CD4-positive, alpha-beta T cell treated with Interleukin-1 beta for 1 hour (primary cell): Measurements from ENCODE around the gene PDP2.

Experiments used
- DNase-seq, 2 donors: peaks; one replicate each; pipeline ENCODE4 v3.0.0-alpha.2; 2020 to 2022

PDP2 gene

DNA sequence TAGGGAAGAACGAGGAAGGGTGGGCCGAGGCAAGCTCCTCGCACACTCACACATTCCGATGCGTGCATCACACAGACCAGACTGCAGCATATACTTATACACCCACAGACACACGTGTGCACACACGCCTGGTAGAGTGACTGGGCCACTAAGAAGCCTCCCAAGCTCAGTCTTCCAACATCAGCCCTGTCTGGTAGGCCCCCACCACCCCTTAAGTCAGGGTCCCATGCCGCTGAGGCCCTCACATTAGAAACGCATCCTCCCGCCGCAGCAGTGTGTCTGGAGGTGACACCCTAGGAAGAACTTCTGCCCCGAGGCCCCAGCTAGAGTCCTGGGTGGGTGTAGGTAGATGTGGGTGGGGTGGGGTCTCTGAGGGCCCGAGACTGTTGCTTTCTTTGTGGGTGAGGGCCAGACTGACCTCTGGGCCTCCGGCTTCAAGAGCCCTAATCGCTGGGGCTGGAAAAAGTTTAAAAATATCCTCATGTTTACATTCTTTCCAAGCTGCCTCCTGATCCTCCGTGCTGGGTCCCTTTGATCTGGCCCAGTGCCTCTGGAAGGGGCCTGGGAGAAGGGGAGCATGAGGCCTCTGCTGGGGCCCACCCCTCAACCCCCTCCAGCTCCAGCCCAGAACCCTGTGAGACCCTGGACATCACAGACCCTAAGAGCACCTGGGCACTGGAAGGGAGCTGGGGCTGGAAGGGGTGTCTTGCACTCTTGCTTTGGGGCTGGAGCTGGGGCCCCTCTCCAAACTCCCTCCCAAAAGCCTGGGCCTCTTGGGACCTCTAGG is 24.7 kb downstream of the PDP2 start:
- DNase-seq = no peak

DNA sequence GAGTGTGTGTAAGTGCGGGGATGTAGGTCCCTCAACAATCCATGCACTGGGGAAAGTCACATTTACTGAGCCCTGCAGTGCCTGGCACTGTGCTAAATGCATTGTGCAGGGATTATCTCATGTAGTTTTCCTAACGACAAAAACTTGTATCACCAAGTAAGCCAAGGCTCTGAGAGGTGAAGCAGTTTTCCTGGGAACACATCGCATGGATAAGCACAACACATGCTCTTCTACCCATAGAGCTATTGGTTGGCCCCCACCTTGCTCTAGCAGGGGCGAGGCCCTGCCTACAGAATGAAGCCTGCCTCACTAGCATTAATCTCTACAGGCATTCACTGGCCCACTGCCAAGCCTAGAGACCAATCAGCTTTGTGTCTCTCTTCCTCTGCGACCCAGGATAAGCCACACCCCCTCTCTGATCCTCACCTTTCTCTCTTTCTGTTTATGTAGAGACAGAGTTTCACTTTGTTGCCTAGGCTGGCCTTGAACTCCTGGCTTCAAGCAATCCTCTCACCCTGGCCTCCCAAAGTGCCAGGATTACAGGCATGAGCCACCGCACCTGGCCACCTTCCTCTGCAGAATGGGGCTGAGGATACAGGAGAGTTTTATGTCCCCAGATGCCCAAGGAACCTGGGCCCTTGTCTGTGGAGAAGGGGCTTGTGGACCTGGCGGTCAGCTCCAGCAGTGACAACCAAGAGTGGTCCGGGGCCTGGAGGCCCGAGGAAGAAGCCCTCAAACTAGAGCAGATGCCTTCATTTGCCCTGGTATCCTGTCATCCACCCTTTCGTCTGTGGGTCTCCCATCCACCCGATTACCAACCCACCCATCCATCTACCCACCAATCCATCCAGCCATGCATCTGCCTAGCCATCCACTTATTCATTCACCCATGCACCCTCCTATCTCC is 25.6 kb downstream of the PDP2 start:
- DNase-seq = peak; percentile 33 to 43

DNA sequence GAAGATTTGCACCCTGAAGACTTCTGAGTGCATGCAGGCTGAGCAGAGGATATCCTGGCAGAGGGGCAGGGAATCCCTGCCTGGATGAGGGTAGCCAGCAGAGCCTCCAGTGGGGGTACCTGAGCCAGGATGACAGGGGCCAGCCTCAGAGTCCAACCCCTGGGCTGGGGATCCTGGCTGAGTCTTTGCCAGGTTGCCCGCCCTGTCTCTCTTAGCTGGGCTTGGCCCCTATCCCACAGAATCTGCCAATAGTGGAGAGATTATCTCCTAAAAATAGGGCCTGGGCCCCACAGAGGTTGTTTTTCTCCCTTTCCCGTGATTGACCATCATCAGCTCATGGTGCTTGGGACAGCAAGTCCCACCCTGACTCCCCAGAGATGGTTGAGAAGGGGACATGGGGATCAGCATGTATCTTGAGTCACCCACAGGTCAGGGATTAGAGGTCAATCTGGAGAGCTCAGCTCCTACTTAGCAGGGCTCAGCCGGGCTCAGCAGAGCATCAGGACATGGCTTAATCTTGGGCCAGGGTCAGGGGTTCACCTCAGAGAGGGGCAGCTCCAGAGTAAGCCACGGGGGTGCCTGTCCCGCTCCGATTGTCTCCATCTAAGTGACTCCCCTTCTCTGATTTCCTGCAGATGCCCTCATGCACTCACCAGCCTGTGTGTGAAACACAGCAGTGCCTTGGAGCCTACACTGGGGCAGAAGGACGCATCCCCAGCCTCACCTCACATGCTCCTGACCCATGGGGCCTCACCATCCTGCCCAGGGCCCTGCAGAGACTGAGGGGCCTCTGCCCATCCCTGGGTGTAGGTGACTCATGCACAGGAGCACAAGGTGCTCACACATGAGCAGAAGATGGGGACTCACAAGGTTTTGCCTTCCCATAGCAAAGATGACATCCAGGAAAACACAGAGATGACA is 26.9 kb downstream of the PDP2 start:
- no peak for DNase-seq

DNA sequence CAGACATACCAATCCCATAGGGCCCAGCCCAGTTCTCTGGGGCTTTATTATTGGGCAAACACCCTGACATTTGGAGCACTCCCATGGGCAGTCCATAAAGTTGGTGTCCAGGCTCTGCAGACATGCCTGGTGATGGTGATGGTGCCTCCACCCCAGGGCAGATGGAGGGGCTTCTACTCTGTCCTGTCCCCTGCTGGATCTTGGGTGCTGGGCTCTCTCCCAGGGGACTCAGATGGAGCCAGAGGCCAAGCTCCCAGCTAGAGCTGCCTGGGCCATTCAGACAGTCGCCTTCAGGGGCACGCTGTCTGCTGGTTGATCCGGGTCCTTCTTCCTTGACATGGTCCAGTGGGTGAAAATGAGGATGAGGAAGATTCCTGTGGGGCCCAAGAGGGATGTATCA is 27.8 kb downstream of the PDP2 start:
- DNase-seq = no peak

DNA sequence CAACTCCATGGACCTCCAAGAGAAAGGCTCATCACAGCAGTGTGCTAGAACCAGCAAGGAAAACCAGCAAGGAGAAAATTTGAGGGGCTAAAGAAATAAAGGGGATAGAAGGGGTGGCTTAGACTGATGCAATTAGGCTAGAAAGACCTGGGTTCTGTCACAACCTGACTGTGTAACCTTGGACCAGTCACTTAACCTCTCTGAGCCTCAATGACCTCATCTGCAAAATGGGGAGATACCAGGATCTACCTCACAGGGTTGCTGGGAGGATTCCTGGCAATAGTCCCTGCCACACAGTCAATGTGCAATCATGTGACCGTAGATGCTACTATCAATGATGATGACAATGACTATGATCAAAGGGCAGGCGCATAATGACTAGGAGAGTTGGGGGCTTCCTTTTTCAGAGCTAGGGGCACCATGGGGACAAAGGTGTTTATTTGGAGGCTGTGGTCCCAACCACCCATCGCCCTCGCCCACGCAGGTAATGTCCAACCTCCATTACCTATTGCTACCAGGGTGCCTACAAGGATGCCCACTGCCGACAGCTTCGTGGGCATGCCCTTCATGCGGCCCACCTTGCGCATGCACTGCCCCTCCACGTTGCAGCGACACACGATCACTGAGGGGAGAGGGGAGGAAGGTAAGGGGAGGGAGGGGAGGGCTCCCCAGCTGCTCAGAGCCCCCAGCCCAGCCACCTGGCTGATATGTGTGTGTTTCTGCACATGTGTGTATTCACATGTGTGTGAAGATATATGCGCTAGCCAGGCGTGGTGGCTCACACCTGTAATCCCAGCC is 28.6 kb downstream of the PDP2 start:
- no peak for DNase-seq

DNA sequence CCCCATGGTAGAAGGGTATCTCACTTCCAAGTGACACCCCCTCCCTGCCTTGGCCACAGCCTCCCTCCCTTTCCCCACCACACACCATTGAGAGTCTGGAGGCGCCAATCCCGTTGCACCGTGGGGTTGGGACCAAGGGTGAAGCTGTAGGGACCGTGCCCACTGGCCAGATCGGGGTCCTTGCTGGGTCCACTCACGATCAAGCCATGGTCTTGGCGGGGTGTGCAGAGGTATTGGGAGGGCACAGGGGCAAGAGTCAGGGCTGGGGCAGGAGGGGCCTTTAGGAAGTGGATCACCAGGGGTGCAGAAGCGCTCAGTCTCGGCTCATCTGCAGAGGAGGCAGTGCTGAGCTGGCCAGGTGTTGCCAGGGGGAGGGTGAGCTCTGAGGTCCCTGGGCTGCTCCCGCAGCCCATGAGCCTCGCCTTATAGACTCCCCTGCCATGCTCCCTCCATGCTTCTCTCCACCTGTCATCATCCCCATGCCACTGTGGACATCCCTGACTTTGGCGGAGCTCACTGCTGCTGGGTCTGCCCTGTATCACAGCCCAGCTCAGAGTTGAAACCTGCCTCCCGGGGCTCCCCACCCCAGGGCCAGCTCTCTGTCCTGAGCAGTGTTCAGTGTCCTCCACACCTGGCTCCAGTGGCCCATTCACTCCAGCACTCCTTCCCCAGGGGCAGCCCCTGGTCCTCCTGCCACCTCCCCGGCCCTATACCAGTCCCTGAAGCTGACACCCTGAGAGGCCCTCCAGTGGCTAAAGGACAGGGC is 30.0 kb downstream of the PDP2 start:
- no peak for DNase-seq

DNA sequence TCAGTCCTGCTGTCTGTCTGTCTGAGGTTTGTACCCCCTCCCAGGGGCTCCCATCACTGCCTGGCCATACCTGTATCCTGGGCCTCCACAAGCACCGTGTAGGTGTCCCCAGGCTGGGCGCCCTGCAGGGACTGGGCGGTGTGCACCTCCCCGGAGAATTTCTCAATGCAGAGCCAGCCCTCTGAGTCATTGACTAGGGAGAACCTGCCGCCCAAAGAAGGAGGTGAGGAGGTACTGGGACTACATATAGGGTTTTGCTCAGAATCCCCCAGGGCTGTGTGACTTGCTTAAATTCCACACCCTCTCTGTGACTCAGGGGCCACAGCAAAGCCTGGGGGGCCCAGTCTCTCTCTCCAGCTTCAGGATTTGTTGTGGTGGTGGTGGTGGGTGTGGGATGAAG is 30.8 kb downstream of the PDP2 start:
- DNase-seq = no peak

DNA sequence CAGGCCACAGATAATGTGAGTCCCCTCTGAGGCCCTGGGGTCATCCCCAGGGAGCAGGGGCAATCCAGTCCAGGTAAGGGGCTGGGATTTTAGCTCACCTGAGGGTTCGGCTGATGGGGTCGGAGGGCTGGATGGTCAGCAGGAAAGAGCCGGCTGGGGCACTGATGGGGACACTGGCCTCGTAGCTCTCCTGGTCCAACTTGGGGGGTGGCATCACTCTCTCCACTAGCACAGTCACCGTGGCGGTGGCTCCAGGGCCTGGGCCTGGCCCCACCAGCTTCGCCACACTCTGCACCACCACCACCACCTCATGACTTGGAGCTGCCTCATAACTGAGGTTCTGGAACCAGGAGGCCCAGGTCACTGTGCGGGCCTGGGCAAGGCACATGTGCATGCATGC is 31.5 kb downstream of the PDP2 start:
- DNase-seq = no peak

DNA sequence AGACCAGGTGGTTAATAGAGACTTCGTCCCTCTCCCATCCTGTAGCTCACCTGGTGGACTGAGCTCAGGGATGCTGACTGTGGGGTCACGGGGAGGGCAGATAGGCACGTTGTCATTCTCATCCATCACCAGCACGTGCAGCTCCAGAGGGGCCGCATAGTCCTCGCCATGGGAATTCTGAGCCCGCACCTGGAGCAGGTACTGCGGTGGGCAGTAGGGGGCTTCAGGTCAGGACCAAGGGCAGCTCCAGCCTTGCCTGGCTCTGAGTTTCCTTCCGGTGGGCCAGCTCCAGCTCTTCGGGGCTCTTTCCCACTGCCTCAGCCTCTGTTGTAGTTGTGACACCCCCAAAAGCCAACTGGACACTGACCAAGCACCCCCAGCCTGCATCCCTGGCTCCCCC is 32.8 kb downstream of the PDP2 start:
- no peak for DNase-seq

DNA sequence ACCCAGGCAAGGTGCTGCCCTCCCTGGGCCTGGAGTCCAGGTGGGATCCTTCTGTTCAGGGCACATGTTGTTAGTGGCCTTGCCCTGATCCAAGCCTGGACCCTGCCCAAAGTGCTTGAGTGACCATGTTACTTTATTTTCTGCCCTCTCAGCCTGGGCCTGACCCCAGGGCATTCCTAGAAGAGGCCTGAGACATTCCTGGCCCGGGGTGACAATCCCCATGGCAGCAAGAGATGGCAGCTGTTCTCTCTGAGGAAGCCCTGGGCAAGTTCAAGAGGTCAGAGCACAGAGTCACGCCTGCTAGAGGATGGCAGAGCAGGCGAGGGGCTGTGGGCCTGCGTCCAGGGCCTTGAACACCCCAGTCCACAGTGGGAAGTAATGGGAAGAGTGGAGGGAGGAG is 33.4 kb downstream of the PDP2 start:
- no peak for DNase-seq

DNA sequence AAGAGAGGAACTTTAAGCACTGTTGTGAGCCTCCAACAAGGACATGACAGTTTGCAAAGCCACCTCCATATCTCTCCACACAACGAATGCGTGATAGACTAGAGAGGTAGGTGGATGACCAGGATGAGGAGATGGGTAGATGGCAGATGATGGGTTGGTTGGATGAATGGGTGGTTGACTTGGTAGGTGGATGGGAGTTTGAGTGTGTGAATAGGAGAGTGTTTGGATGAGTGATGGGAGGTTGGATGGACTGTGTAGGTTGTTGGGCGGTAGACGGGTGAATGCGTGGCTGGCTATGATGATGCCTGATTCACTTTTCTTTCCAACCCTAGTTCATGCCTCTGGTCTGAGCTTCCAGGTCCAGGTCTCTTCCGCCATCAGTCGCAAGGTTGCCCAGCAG is 34.2 kb downstream of the PDP2 start:
- DNase-seq = no peak

DNA sequence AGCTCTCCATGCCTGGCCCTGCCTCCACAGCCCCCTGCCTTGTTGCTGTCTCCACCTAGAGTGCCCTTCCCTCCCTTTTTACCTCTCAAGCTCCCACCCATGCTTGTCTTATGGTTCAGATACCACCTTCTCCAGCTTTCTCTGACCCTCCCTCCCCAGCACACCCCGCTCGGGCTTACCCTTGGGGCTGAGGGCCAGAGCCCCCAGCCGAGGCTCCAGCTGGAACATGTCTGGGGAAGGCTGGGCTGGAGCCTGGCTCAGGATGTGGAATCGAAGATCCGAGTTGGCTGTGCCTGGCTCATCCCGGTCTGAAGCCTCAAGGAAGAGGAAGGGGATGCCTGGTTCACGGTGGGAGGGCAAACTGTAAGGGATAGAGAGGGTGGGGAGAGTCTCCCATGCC is 34.7 kb downstream of the PDP2 start:
- no peak for DNase-seq

DNA sequence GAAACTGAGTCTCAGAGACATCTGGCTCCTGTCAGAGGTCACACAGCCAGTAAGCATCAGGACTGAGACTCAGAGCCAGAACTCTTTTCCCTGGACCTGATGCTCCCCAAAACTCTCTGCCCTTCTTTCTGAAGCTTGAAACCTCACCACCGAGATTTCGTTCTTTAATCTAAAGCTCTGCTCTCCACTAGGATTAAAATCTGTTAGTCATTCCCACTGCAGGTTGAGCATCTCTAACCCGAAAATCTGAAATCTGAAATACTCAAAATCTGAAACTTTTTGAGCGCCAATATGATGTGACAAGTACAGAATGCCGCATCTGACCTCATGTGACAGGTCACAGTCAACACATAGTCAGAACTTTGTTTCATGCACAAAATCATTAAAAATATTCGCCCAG is 36.2 kb downstream of the PDP2 start:
- DNase-seq = no peak

DNA sequence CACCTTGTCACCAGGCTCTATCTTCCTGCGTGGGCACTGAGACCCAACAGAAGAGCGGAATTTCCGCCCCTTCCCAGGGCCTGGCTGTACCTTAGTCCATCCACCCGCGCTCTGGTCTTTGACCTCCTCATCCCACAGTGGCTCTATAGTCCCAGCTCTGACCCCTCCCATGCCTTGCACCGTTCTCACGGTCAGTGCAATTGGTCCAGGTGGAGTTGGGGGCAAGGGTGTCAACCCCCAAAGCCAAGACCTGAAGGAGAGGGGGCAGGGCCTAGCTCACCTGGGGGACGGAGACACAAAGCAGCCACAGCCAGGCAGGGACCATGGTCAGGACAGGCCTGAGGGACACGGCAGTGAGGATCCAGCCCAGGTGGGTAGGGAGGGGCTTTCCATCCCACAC is 37.4 kb downstream of the PDP2 start:
- DNase-seq = no peak

DNA sequence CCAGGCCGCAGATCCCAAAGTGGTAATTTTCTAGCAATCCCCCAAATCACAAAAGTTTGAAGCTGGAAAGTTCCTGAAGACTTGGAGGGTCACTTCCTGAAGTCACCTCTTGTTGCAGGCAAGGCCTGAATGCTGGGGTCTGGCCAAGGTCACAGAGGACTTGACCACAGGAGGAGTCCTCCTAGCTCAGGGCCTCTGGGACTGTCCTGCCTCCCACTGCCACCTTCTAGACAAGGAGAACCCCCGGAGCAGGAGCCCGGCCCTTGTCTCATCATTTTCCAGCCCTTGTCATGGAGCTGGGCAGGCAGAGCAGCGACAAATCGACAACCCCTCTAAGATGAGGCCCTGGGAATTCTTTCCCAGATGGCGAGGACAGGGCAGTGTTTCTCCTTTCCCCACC is 38.0 kb downstream of the PDP2 start:
- DNase-seq = no peak

DNA sequence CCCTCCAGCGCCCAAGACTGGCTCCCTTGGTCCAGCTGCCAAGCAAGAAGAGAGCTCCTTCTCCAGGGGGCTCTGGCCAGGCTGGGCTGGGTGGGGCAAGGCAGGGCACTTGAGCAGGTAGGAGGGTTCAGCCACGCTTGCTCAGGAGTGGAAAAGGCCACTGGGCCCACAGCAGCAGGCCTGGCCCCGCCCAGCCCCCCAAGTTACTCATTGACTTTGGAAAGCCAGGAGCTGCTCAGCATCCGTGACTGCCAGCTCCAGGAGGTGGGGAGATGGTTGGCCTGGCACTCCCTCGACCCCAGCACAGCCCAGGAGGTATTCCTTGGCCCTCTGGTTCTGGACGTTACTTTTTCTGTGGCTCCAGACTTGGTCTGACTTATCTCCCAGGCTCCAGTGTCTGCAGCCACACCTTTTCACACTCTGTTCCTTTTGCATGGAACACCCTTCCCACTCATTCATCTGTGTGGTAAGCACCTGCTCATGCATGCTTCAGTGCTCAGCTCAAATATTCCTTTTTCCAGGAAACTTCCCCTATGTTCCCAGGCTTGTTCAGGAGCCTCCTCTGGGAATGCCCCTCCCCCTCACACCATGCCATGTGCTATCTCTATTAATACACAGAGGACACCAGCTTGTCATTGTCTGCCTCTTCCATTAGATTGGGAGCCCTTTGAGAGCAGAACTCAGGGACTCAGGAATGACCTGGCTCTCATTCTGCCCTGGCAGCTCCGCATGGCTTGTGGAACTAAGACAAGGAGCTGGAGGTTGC is 38.7 kb downstream of the PDP2 start, which contains the start of gene CDH16:
CDH16 (minus strand) TSS at position 83 of the 766 bp plus-strand sequence. CDS start 820 bp downstream, outside the sequence.
- no peak for DNase-seq

DNA sequence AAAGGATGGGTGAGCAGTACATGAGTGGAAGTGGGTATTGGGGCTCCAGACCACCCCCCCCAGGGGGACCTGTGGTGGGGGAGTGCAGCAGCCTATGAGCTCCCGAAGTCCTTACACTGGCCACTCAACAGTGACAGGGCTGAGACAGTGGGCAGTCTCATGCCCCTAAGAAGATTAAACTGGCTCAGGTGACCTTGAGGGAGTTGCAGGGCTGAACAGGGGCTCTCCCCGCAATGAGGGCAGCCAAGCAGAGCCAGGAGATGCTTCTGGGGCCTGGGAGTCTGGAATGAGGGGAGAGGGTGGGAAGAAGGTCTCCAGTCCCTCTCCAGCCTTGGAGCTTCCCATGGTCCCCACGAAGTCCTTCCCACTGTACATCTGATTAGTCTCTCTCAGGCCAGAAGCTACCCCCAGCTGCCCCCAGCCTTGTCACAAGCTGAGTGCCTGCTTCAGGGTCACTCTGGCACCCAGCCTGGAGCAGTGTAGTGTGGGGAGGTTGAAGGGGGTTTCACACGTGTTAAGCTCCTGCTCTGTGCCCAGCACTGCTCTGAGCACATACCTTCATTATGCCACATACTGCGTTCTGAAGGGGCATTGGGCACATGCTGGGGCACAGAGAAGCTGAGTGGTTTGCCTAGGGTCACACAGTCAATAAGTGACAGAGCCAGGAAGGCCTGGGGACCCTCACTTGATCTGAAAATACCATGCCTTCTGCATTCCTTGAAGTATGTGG is 39.4 kb downstream of the PDP2 start:
- DNase-seq = no peak

DNA sequence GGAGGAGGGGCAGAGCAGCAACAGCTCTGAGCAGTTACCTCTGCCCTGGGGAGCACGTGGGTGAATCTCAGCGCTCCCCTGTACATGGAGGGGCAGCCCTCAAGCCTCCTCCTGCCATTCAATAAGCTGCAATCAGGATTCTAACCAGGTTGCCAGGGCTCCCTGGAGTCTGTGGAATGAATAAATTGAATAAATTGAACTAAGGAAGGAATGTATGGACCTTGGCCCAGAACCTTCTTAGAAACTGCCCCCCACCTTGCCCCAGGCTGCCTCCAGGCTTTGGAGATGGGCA is 39.9 kb downstream of the PDP2 start:
- no peak for DNase-seq

DNA sequence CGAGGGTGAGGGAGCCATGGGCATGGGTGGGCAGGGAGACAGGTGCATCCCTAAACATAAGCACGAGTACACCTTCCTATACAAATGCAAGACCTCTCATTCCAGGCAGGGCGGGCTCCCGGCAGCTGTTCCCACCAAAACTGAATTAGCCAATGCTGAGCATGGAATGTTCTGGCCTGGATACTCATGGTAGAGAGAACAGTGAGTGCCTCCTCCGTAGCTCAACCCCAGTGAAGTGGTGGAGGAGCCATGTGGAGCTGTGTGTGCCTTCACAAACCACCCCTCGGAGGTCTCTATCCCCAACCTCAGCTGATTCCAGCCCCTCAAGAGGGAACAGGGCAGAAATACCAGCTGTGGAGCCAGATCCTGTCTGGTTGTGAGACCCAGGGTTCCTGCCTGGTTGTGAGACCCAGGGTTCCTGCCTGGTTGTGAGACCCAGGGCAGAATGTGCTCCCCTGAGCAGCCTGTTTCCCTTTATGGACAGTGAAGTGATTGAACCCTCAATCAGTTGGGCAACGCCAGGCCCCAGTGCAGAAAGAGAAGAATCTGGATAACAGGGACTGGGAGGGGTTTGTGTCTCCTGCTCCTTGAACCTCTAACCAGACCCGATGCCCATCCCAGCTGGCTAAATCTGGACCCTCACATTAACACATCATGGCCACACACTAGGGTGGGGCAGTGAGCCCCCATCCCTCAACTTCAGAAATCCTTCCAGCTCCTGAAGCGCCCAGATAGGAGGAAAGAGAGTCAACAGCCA is 40.8 kb downstream of the PDP2 start:
- DNase-seq = no peak
